ENCODE measurements around the gene PAX2.

GRCh38 chr10:100749059-100749308, 3.6 kb downstream of the PAX2 start:
- TF ChIP-seq CTCF (IDR thresholded peaks at IDR 0.05) (no peak), ZFX (IDR thresholded peaks at IDR 0.05; ENCODE audit: borderline replicate concordance) (no peak)
